GM19193 (cell line): ENCODE results near the gene STARD3.

ENCODE experiments used
- POLR2A ChIP-seq: IDR thresholded peaks from 4 replicates; pipeline ENCODE4 v1.6.1; 2011; ENCODE audit not compliant: insufficient read depth, insufficient read length; ENCODE audit errors: extremely low read depth

The STARD3 gene

GRCh38 chr17:39636587-39636926, 387 bp upstream of the STARD3 start:
- no peak for TF ChIP-seq POLR2A

- no peak for TF ChIP-seq POLR2A
Observed at GRCh38 chr17:39638317-39638716, 1.4 kb downstream of the STARD3 start.

DNA sequence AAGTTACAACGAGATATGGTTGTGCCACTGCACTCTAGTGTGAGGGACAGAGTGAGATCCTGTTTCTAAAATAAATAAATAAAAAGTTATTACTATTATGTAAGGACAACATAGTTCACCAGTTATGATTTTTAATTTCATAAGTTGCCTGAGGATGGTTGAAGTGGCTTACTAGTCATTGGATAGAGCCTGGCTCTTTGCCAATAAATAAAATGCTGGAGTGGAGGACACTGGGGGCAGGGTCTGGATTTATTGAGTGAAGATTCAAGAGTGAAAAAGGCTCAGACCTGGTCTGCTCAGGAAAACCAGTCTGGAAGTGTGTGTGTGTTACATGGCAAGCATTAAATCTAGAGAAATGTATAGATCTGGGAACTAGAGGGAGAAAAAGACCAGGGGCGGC, 2.1 kb downstream of the STARD3 start:
- no peak for TF ChIP-seq POLR2A

DNA sequence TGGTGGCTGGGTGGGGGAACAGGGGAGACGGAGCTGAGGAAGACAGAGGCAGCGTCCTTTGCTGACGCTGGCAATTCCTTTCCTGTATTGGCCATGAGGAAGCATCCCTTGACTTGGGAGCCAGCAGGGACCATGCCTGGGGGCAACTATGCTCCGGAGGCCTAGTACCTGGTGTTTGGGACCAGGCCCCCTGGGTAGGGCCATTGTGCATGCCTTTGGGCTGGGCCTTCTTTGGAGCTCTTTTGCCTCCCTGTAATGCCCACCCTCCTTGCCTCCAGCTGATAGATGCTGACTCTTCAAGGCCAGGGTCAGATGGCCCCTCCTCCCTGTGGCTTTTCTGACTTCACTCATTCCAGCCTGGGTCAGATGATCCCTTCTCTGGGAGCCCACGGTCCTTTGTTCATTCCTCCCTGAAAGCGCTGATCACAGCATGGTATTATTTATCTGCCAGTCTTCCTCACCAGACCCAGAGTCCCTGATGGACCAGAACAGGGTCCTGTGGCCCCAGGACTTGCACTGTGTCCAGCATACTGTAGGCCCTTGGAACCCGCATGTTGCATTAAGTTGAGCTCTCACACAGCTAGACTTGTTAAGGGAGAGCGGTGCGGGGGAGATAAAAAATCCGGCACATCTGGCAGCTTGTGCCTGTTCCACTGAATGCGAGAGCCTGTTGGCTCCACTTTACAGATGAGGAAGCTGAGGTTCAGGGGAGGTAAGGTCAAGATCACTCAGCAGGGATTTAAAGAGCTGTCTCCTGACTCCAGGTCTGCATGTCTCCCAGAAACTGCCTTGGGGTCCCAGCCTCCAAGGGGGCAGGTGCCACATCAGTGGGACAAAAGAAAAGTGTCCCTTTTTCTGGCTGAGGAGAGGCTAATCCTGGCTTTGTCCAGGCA, 2.9 kb downstream of the STARD3 start:
- TF ChIP-seq POLR2A, result no peak

- TF ChIP-seq POLR2A, result no peak
Observed at GRCh38 chr17:39640591-39641031, 3.7 kb downstream of the STARD3 start.

DNA sequence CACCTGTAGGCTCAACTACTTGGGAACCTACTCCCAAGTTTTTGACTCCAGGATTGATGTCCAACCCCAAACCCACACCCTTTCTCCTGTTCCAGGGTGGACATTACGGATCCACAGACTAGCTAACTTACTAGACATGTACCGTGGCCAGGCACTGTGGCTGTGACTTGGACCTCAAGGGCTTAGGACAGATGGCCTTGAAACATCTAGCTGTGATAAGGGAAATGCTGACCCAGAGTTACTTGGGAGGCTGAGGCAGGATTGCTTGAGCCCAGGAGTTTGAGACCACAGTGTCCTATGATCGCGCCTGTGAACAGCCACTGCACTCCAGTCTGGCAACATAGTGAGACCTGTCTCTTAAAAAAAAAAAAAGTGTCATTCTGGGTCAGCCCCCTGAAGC, 4.2 kb downstream of the STARD3 start:
- no peak for TF ChIP-seq POLR2A

DNA sequence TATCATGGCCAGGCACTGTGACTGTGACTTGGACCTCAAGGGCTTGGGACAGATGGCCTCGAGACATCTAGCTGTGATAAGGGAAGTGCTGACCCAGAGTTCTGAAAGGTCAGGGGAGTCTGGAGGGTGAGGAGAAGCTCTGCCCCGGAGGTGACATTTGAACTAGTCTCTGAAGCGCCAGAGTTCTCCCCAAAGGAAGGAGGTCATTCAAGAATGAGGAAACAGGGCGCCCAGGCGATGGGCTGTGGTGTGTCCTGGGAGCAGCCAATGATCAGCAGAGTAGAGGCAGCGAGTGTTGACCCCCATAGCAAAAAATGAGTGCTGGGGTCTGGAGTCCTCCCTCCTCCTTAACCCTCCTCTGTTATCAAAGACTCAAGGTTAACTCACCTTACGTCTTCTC, 4.9 kb downstream of the STARD3 start:
- no peak for TF ChIP-seq POLR2A

GRCh38 chr17:39642291-39643074, 5.5 kb downstream of the STARD3 start:
- no peak for TF ChIP-seq POLR2A

DNA sequence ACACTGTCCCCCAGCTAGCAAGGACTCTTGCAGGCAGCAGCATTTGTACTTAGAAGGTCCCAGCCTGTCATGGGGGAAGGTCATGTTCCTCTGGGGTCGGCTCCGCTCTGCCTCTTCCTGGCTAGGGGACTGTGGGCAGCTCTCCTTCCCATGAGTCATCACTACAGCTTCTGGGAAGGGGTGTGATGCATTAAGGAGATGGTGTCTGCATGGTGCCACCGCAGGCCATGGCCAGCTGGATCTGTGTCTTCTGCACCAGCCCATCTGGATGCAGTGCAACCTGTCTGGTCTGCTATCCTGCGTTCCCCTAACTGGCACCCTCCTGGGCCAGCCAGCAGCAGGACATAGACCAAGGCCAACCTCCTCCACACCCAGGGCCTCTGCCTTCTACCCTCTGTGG, 6.3 kb downstream of the STARD3 start:
- TF ChIP-seq POLR2A, result no peak

DNA sequence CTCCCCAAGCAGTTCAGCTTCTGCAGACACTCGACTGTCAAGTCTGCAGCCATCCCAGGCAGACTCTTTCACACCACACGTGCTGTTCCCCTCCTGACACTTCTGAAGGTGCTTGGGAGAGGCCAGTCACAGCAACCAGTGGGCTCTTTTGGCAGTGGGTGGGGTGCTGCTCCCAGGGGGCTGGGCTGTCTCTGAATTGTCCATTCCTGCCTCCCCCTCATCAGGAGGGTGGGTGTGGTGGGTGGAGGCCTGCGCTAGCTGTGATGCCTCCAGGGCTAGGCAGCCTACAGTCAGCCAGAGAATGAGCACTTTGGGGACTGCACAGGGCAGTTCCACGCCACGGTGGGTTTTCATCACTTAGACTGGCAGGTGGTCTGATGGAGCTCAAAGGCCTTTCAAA, 10.3 kb downstream of the STARD3 start:
- no peak for TF ChIP-seq POLR2A

DNA sequence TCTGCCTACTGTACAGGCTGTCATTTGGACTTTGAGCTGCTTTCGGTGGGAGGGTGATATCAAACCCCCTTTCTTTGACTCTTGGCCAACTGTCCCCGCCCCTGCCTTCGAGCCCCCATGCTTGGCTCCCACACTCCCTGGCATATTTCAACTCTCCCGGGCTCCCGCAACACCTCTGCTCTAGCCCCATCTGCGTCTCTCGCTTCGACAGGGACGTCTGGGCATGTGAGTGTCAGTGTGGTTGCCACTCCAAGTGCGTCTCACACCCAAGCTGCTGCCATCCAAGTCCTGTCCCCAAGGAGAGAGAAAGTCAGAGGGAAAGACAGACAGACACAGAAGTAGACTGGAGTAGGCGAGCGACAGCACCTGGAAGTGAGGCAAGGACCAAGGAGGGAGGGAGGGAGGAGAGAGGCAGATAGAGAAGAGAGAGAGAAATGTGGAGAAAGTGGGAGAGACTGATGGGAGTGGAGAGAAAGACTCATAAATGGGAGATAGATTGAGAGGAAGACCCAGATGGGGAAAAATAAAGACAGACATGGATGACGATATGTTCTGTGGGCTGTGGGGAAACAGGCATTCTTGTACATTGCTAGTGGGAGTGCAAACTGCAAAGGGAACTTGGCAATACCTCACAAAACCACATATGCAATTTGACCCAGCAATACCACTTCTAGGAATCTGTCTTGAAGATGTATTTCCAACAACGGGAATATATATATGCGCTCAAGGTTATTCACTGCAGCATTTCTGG, 11.8 kb downstream of the STARD3 start:
- no peak for TF ChIP-seq POLR2A

GRCh38 chr17:39650121-39650579, 13.2 kb downstream of the STARD3 start:
- TF ChIP-seq POLR2A, result no peak

DNA sequence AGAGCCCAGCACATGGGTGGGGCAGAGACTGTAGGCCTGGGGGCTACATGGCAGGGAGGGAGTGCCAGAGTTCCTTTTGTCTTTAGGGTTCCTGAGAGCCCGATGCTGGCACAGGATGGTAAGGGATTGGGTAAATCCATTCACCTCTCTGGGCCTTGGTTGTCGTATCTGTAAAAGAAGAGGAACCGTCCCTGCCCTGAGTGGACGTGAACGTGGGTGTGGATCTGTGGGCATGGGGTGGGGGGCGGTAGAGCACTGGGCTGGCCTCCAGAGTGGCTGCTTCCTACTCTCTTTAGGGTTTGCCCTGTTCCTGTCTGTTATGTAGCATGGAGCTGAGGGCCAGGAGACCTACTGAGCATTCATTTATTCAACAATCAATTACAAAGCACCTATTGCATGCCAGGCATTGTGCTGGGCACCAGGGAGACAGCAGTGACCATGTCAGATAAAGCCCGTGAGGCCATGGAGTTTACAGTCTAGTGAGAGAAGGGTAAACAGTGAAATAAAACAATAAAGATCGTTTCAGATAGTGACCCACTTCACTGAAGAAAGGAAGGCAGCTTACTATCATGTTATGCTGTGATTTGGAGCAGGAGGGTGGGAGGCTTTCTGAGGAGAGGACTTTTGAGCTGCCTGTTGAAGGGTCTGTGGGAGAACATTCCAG, 15.1 kb downstream of the STARD3 start:
- no peak for TF ChIP-seq POLR2A

GRCh38 chr17:39652587-39653315, 15.8 kb downstream of the STARD3 start:
- no peak for TF ChIP-seq POLR2A
